Activated CD4-positive, alpha-beta T cell treated with anti-CD3 and anti-CD28 coated beads for 4 hours (primary cell): ENCODE data around the gene ADSS2.
"Not testable (repeated sequence)": the region's sequence is repeated elsewhere in the genome, so short reads cannot be mapped to it uniquely, and the experiment has no call there.

Experiments
- DNase-seq, 2 donors: peaks; one replicate each; pipeline ENCODE4 v3.0.0-alpha.2; 2020

ADSS2 gene

GRCh38 chr1:244394826-244395765, 56.6 kb downstream of the ADSS2 start:
- peak in 1 of 2 donors; percentile 3 for DNase-seq

- DNase-seq, result no peak
Observed at GRCh38 chr1:244394346-244394745, 57.4 kb downstream of the ADSS2 start.

DNA sequence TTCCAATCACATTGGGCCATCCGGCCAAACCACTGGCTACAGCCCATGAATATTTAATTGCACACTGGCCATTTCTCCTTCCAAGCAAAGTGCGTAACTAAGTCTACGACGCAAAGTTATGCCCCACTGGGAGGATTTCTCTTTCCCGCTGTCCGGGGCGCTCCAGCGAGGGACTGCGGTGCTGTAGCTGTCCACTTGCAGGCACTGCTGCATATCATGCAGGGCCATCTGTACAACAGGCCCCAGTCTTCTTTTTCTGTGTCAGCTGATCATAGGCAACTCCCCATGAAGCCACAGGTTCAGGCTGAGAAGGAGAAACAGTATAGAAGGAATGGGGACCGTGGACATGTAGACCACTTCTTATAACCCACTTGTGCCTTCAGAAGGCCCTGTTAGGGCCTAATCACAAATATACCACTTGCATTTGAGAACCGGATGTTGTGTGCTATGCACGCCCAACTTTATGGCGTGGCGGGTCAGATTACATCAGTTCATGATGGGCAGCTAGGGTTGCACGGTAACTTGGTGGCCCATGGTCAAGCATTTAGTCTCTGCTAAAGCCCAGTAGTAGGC, 58.0 kb downstream of the ADSS2 start:
- DNase-seq, result no peak

DNA sequence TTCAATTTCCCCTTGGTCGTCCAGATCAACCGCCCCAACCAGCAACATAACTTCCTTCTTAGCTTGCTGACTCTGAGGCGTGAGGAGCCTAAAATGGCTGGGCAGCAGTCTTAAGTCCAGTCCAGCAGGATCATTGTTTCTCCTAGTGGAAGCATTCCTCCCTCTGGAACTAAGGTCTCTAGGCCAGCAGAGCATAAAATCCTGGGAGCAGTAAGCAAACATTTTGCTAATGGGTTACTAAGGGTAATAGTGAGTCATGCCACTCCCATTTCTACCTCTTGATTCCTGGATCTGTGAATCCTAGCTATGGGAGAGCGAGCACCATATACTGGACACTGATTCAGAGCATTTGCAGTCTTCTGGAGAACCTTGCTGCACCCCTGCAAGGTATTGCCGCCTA, 59.9 kb downstream of the ADSS2 start:
- no peak for DNase-seq

DNA sequence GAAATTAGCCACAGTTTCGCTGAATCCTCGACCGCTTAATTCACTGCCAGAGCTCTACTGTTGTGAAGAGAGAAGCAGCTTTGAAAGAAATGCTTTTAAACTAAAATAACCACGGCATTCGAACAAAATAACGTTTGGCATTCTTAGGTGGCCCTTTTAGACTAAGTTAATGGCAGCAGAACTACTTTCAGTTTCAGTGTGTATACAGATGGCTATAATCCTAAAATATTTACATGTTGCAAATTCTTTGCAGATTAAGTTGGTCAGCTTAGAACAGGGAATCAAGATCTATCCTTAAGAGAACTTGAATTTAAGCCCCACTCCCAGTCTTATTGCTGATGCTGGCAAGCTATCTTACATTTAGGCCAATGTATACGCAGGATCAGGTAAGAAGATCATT, 62.7 kb downstream of the ADSS2 start:
- no peak for DNase-seq

DNA sequence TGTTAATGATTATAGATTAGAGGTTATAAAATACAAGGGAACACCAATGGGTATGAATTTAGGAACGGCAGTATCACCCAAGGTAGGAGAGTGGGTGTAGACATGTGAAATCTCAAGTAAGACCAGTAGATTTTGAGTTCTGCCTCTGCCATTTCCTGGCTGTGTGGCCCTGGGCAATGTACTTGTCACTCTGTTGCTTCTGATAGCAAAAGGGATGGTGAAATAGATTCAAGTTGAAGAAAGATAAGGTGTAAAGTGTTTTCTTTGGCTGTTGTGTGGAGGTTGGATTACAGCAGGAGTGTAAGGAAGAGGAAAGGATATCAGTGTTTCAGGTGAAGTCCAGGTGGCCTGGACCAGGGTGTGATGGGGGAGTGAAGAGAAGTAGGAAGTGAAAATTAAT, 64.3 kb downstream of the ADSS2 start:
- no peak for DNase-seq

DNA sequence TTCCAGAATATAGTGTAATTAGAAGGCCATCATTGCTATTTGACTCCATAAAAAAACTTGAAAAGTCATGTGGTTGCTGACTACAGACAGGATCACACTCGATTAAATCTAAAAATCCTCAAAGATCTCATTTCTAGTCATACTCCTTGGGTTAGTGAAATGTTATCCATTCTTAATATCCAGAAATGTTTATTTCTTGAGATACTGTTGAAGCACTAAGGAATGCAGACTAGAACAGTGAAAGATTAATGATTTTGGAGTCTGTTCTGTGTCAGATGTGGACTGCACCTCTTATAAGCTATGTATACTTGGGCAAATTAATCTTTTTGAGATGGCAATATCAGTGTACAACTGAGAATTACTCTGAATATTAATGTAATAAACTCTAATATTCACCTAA, 65.1 kb downstream of the ADSS2 start:
- DNase-seq, result no peak

GRCh38 chr1:244384066-244384465, 67.6 kb downstream of the ADSS2 start:
- DNase-seq, result no peak

GRCh38 chr1:244383278-244383884, 68.3 kb downstream of the ADSS2 start:
- DNase-seq, result no peak

DNA sequence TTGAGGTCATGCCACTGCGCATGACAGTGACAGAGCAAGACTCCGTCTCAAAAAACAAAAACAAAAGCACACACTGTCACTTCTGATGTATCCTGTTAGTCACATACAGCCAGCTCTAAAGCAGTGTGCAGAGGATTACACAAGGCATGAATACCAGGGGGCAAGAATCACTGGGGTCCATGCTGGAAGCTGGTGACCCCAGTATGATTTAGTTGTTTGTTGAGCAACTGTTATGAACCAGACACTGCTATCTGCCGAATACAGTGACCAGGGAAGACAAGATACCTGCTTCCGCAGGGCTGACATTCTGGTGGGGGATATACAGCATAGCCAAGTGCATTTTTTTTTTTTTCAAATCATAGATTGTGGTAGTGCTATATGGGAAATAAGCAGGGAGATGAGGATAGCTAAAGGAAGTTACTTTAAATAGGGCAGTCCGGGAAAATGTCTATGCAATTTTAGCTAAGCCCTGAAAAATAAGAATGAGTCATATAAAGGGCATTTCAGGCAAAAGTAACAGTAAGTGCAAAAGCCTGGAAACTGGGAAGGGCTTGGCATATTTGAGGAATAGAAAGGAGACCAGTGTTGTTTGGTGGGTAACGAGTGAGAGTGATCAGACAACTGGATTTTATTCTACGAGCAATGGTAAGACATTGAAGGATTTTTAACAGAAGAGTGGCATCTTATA, 69.7 kb downstream of the ADSS2 start:
- DNase-seq, result no peak

GRCh38 chr1:244376126-244376525, 75.6 kb downstream of the ADSS2 start:
- no peak for DNase-seq

- DNase-seq, result no peak
Observed at GRCh38 chr1:244375051-244375450, 76.7 kb downstream of the ADSS2 start.

- DNase-seq, result not testable (repeated sequence)
Observed at GRCh38 chr1:244374484-244374883, 77.2 kb downstream of the ADSS2 start.

DNA sequence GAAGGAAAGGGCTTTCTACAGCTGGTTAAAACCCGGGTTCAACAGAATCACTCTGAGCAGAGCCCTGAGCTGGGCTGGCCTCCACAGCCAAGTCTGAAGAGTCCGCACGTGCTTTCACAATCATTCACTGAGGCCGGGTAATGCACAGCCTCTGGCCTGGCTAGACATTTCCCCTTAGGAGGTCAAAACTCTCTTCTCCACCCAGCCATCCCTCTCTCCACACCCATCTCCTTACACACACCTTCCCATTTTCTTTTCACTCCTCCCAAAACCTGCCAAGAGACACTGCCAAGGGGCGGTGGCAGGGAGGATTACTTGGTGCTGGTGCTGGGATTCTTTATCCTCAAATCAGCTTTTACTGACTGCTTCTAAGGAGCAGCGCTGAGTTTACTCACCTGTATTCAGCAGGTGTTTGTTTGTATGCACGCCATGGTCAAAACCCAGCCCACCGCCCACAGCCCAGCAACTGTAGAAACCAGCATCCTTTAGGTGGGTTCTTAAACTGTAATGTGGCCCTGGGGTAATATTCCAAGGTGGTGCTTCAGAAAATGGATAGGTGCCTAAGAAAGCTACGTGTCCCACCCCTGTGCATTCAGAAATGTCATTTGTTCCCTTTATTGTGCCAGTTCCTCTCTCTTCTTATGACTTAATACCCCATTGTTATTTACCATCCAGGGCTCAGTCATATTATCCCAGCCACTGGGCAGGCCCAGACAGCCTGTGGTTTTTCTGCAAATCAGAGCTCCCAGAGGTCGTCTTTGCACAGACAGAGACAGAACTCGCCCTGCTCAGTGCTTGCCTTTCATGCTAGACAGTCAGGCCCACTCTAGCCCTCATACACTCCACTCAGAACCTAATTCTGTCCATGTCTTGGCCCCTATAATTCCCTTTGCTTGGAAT, 80.2 kb downstream of the ADSS2 start:
- DNase-seq, result no peak

DNA sequence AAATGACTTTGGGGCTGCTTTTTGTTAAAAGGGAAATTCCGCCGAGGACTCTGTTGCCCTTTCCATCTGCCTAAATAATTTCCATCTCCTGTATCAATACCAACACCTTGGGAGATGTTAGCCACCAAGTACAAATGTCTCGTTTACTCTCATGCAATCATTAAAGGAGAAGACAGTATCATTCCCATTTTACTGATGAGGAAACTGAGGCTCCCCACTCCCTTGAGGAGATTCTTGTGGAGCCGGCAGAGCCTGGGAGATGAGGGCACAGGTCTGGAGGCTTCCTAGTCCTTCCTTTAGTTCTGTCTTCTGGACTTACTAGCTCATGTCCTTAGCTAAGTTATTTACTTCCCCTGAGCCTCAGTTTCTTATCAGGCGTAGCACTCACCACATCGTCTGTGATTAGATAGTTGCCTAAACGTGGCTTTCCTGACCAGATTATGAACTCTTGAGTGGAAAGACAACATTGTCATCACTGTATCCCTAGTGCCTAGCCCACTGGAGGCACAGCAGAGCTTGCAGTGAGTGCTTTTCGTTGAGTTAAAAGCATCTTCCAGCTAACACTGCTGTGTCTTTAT, 81.6 kb downstream of the ADSS2 start:
- DNase-seq, result no peak

GRCh38 chr1:244369256-244370057, 82.3 kb downstream of the ADSS2 start:
- DNase-seq, result no peak

GRCh38 chr1:244368279-244368678, 83.4 kb downstream of the ADSS2 start:
- no peak for DNase-seq

- no peak for DNase-seq
Observed at GRCh38 chr1:244367399-244368114, 84.2 kb downstream of the ADSS2 start.

DNA sequence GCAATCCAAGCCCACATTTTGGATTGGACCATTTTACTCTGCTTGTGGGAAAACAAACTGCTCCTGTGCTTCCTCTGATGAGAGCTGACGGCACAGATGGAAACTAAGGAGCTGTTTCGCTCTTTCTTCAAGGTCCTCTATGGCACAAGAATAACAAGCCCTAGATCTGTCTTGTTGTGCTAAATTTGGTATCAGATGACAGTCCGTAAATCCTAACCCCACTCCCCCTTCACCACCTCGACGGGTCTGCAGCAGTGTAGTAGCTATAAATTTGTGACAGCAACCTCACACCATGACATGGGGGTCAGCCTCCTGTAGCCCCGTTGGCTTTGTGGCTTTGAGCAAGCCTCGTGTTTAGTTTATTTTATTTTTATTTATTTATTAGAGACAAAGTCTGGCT, 85.9 kb downstream of the ADSS2 start:
- no peak for DNase-seq

GRCh38 chr1:244365262-244365661, 86.4 kb downstream of the ADSS2 start:
- DNase-seq, result not testable (repeated sequence)
